IMR-90 (cell line): Measurements from ENCODE around the gene KANSL1L.

ENCODE experiments used
- CEBPB ChIP-seq: IDR thresholded peaks from 2 replicates; pipeline ENCODE4 v1.6.1; 2012; ENCODE audit warnings: low read depth, low read length, improper control_type of control experiment
- CTCF ChIP-seq: conservative IDR thresholded peaks from 2 replicates; pipeline ENCODE4 v1.5.1; 2012; ENCODE audit warnings: mild to moderate bottlenecking, low read depth, low read length, improper control_type of control experiment
- FOS ChIP-seq: fragments of 150-350 bp; IDR thresholded peaks from 2 replicates; pipeline ENCODE4 v1.6.1; 2016; ENCODE audit warnings: low read depth, low read length
- POLR2A ChIP-seq: IDR thresholded peaks from 2 replicates; pipeline ENCODE4 v1.6.1; 2012; ENCODE audit warnings: mild to moderate bottlenecking, low read depth, low read length

GRCh38 chr2:210180477-210180876 lies 9.3 kb upstream of the KANSL1L start:
- no peak for TF ChIP-seq FOS
- no peak for TF ChIP-seq CTCF
- TF ChIP-seq CEBPB: no peak
- no peak for TF ChIP-seq POLR2A
